ENCODE results near the gene EVX2. TPM values are rescaled to one million over a fixed set of nuclear protein-coding genes. Genes with fewer than 3 reads are reported as not detected.

EVX2 gene
- total and polyA plus RNA-seq, 2 of the 13 experiments (the other 11 are each of a cell fraction or from before 2014, with no cell fraction given): not detected

DNA sequence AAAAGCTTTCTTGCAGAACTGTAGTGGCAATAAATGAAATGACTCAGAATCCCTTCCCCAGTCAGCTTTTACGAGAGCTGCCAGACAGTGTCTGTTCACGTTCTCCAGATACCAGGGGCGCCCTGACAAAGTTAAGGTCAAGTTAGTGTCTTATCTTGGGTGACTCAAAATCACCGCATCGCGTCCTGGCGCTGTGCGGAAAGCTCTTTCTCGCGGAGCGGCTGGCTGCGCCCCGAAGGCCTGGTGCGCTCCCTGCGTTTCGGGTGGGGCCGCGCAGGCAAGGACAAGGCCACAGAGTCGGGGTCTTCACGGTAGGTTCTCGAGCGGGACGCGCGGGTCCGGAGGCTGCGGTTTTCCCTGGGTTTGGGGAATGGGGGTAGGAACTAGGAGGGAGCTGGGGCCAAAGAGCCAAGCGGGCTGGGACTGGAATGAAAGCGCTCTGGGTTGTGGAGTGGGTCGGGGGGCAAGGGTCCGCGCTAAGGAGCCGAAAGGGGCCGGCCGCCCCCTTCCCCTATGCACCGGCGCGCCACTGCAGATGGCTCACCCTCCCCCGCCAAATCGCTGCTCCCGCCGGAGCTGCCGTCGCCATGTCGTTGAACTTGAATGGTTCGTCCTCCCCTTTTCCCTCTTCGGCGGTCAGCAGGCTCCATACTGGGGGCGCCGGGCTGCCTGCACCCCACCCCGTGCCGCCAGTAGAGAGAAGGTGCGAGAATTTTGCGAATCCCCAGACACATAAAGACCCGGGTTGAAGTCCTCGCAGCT is 20.7 kb upstream of the EVX2 start:
- Histone ChIP-seq H3K36me3 (replicated peaks in 1 of 2; ENCODE audit: control insufficient read depth in 1 of 2, insufficient read depth in 2 of 2, low read length in 2 of 2) (no peaks in the 10 kb centered on the region), H3K4me2 (ENCODE audit: low read depth, low read length) (no peak overlapping the region), H2AFZ (ENCODE audit: low read length) (no peak overlapping the region), H3K79me2 (ENCODE audit: insufficient read depth, low read length) (no peaks in the 10 kb centered on the region), H3K27ac (ENCODE audit: extremely low read length, insufficient read depth, low read length) (no peak overlapping the region), H3K4me3 (replicated peaks in 1 of 3; ENCODE audit: insufficient read depth in 1 of 3, low read depth in 2 of 3, low read length in 3 of 3) (no peak overlapping the region), H3K9me3 (ENCODE audit: low read length) (no peaks in the 10 kb centered on the region), H3K27me3 (ENCODE audit: control insufficient read depth in 1 of 2, insufficient read depth in 2 of 2, low read length in 2 of 2) (peaks cover 31 to 90% of the 10 kb centered on the region in 2 experiments), H3K9ac (ENCODE audit: insufficient read depth, low read depth, low read length) (no peak overlapping the region), H3K4me1 (ENCODE audit: insufficient read depth, low read length) (no peaks in the 10 kb centered on the region), H4K20me1 (ENCODE audit: insufficient read depth, low read length) (no peaks in the 10 kb centered on the region; the same call in 1 of the 2 replicates)
- ATAC-seq (no peak), DNase-seq (ENCODE audit: low spot score) (no peak), FAIRE-seq (no peak)
- no TSS peak for BruUV-seq (replicated peaks)
- POLR2A ChIA-PET: no interaction called here
- WGBS (ENCODE audit: low lambda C conversion rate): 40% methylated on average over 45 of the region's 56 CpGs
- CTCF ChIA-PET (ENCODE audit: low intra/inter-chr PET ratio, low total read pairs): no interaction called here
- intact Hi-C loops (cut with micrococcal nuclease; ENCODE audit: unreplicated experiment): no loop called here
- in situ Hi-C loops (cut with HindIII; ENCODE audit: extremely low pct_ligation_motif_present, low pct_unique_long_range_greater_than_20kb): loop anchor here (10.0 kb wide), 1 partner anchor 1070 kb away; no protein-coding TSS in a partner anchor
- TF ChIP-seq, protein P1, sequence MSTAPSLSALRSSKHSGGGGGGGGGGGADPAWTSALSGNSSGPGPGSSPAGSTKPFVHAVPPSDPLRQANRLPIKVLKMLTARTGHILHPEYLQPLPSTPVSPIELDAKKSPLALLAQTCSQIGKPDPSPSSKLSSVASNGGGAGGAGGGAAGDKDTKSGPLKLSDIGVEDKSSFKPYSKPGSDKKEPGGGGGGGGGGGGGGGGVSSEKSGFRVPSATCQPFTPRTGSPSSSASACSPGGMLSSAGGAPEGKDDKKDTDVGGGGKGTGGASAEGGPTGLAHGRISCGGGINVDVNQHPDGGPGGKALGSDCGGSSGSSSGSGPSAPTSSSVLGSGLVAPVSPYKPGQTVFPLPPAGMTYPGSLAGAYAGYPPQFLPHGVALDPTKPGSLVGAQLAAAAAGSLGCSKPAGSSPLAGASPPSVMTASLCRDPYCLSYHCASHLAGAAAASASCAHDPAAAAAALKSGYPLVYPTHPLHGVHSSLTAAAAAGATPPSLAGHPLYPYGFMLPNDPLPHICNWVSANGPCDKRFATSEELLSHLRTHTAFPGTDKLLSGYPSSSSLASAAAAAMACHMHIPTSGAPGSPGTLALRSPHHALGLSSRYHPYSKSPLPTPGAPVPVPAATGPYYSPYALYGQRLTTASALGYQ (CRISPR knock-in tag; IDR thresholded peaks at IDR 0.05): no peak
- TF ChIP-seq ZBTB10 (CRISPR knock-in tag; IDR thresholded peaks at IDR 0.05; ENCODE audit: borderline replicate concordance) (no peak), MTERF4 (CRISPR knock-in tag; IDR thresholded peaks at IDR 0.05) (no peak), ZSCAN20 (CRISPR knock-in tag; IDR thresholded peaks at IDR 0.05; ENCODE audit: borderline replicate concordance) (no peak), GTF3A (CRISPR knock-in tag; conservative IDR thresholded peaks at IDR 0.05) (no peak), KMT2B (CRISPR knock-in tag; IDR thresholded peaks at IDR 0.05) (no peak), MED13 (CRISPR knock-in tag; IDR thresholded peaks at IDR 0.05) (no peak), ZNF563 (CRISPR knock-in tag; IDR thresholded peaks at IDR 0.05) (no peak), TBX2 (CRISPR knock-in tag; IDR thresholded peaks at IDR 0.05; ENCODE audit: borderline replicate concordance) (no peak), HOXA9 (CRISPR knock-in tag; IDR thresholded peaks at IDR 0.05; ENCODE audit: borderline replicate concordance) (no peak), ZNF451 (CRISPR knock-in tag; IDR thresholded peaks at IDR 0.05) (no peak), ZKSCAN8 (CRISPR knock-in tag; IDR thresholded peaks at IDR 0.05; ENCODE audit: borderline replicate concordance) (no peak), CEBPG (CRISPR knock-in tag; IDR thresholded peaks at IDR 0.05) (no peak), SP1 (IDR thresholded peaks at IDR 0.05) (no peak), SP1 (CRISPR knock-in tag; IDR thresholded peaks at IDR 0.05) (no peak)
- TF ChIP-seq, protein P2, sequence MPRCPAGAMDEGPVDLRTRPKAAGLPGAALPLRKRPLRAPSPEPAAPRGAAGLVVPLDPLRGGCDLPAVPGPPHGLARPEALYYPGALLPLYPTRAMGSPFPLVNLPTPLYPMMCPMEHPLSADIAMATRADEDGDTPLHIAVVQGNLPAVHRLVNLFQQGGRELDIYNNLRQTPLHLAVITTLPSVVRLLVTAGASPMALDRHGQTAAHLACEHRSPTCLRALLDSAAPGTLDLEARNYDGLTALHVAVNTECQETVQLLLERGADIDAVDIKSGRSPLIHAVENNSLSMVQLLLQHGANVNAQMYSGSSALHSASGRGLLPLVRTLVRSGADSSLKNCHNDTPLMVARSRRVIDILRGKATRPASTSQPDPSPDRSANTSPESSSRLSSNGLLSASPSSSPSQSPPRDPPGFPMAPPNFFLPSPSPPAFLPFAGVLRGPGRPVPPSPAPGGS (CRISPR knock-in tag; IDR thresholded peaks at IDR 0.05): no peak
- TF ChIP-seq, protein P3, sequence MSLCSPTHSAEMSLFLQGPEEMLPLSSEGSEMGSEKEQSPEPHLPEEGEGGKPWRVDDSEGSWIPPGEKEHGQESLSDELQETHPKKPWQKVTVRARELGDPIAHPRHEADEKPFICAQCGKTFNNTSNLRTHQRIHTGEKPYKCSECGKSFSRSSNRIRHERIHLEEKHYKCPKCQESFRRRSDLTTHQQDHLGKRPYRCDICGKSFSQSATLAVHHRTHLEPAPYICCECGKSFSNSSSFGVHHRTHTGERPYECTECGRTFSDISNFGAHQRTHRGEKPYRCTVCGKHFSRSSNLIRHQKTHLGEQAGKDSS (CRISPR knock-in tag; IDR thresholded peaks at IDR 0.05; ENCODE audit: borderline replicate concordance, low read depth): no peak

All from HepG2 (cell line).